GM12878 (cell line): ENCODE measurements around the gene AK8. TPM values are rescaled to one million over a fixed set of nuclear protein-coding genes. Genes with fewer than 3 reads are reported as not detected.

ENCODE experiments used
- ATAC-seq: fragments of 200-7000 bp; cut with Tn5 transposase; 3 replicates; pipeline ENCODE4 v1.9.1; 2020; ENCODE audit warnings: mild to moderate bottlenecking, moderate library complexity
- BruUV-seq: library from RNA; stranded (reverse); fragments of 400-500 nt; replicated peaks from 2 replicates; lab custom pipeline; 2021; lab: Mats Ljungman, UMichigan
- CTCF ChIA-PET: fragments of 300-600 bp; sonication (Branson Sonifier 250); formaldehyde crosslinking; extraction: SDS; loops from one replicate; lab custom pipeline; 2021; ENCODE audit warnings: inconsistent platforms; lab: Yijun Ruan, JAX
- POLR2A ChIA-PET: fragments of 350-600 bp; formaldehyde crosslinking; extraction: SDS; loops from one replicate; lab custom pipeline; 2021; ENCODE audit warnings: inconsistent platforms; lab: Charles Lee
- RAD21 ChIA-PET: fragments of 300-600 bp; sonication (Branson Sonifier 250); formaldehyde crosslinking; loops from one replicate; lab custom pipeline; 2023; ENCODE audit warnings: antibody characterized with exemption; ENCODE audit not compliant: unreplicated experiment; lab: Charles Lee
- SMC1A ChIA-PET: fragments of 300-600 bp; sonication (Branson Sonifier 250); formaldehyde crosslinking; loops from one replicate; lab custom pipeline; 2023; ENCODE audit not compliant: unreplicated experiment, uncharacterized antibody; lab: Charles Lee
- DNase-seq: peaks from one replicate; pipeline ENCODE4 v3.0.0-alpha.2; 2011; ENCODE audit warnings: low read depth, low spot score
- FAIRE-seq: peaks from 3 replicates; lab custom pipeline; 2011; peaks lifted over from hg19 to GRCh38; lab: Jason Lieb, UNC
- H2AFZ ChIP-seq: 2 replicates; pipeline ENCODE4 v1.6.0; 2011; ENCODE audit warnings: low read depth, low read length, control low read depth; ENCODE audit not compliant: control insufficient read depth
- H3K27ac ChIP-seq: 2 replicates; pipeline ENCODE4 v1.5.1; 2011; ENCODE audit warnings: control low read depth; ENCODE audit not compliant: control insufficient read depth, insufficient read depth
- H3K27me3 ChIP-seq, 2 experiments: replicated peaks in 1 of 2; 2 replicates each; pipeline versions ENCODE4 v1.6.0 to v1.6.1; 2011; ENCODE audit warnings: low read length in 1 of 2; ENCODE audit not compliant: control insufficient read depth in 2 of 2, insufficient read depth in 2 of 2
- H3K36me3 ChIP-seq, 2 experiments: 2 replicates each; pipeline ENCODE4 v1.5.1; 2011; ENCODE audit warnings: low read length in 1 of 2; ENCODE audit not compliant: control insufficient read depth in 2 of 2, insufficient read depth in 2 of 2
- H3K4me1 ChIP-seq: 2 replicates; pipeline ENCODE4 v1.6.1; 2011; ENCODE audit warnings: mild to moderate bottlenecking, low read length, moderate library complexity, mixed read lengths; ENCODE audit not compliant: control insufficient read depth, insufficient read depth
- H3K4me2 ChIP-seq: 2 replicates; pipeline ENCODE4 v1.6.0; 2011; ENCODE audit warnings: control low read depth; ENCODE audit not compliant: control insufficient read depth, insufficient read depth
- H3K4me3 ChIP-seq: fragments of 200-600 bp; sonication (generic); 2 replicates; pipeline ENCODE4 v1.5.1; 2016
- H3K79me2 ChIP-seq: 2 replicates; pipeline ENCODE4 v1.6.0; 2011; ENCODE audit warnings: low read length; ENCODE audit not compliant: control insufficient read depth, insufficient read depth
- H3K9ac ChIP-seq: 2 replicates; pipeline ENCODE4 v1.8.0; 2011; ENCODE audit warnings: low read length, control low read depth, mixed read lengths; ENCODE audit not compliant: control insufficient read depth, insufficient read depth
- H3K9me3 ChIP-seq: replicated peaks from 3 replicates; pipeline ENCODE4 v1.5.1; 2011; ENCODE audit warnings: mild to moderate bottlenecking, low read length; ENCODE audit not compliant: control insufficient read depth, insufficient read depth
- H4K20me1 ChIP-seq: 2 replicates; pipeline ENCODE4 v1.6.0; 2011; ENCODE audit not compliant: control insufficient read depth, insufficient read depth
- BCL3 ChIP-seq: IDR thresholded peaks from 2 replicates; pipeline ENCODE4 v1.6.1; 2011; ENCODE audit warnings: borderline replicate concordance, low read depth, mild to moderate bottlenecking, moderate library complexity, low read length; ENCODE audit not compliant: insufficient read depth, poor library complexity, severe bottlenecking
- EGR1 ChIP-seq, 2 experiments: IDR thresholded peaks; 1 replicate in 1 of 2; 2 replicates in 1 of 2; pipeline ENCODE4 v1.6.1; 2011 to 2012; ENCODE audit warnings: low read depth in 2 of 2, low read length in 2 of 2, borderline replicate concordance in 1 of 2, mild to moderate bottlenecking in 1 of 2, moderate library complexity in 1 of 2
- GATAD2B ChIP-seq: fragments of 450-650 bp; conservative IDR thresholded peaks from 2 replicates; pipeline ENCODE4 v1.6.1; 2017; ENCODE audit warnings: low read depth, mild to moderate bottlenecking, moderate library complexity
- PAX5 ChIP-seq: IDR thresholded peaks from 2 replicates; pipeline ENCODE4 v1.6.1; 2011; ENCODE audit warnings: low read depth, low read length, borderline replicate concordance
- ZNF622 ChIP-seq: fragments of 450-650 bp; IDR thresholded peaks from 2 replicates; pipeline ENCODE4 v1.6.1; 2017; ENCODE audit warnings: mild to moderate bottlenecking, inconsistent platforms
- WGBS: methylation state at CpG from one replicate; pipeline ENCODE4 v1.1.6; 2016; ENCODE audit warnings: low lambda C conversion rate; ENCODE audit not compliant: insufficient replicate concordance, insufficient coverage; ENCODE audit errors: missing lambda C conversion rate; 5-methylcytosine and 5-hydroxymethylcytosine counted together
- in situ Hi-C: fragments of 300-500 bp; cut with MboI; formaldehyde crosslinking; loops from 9 replicates; pipeline ENCODE4 v1.14.3; 2018; ENCODE audit warnings: mixed read lengths
- intact Hi-C: fragments of 100-400 bp; cut with micrococcal nuclease; formaldehyde crosslinking; loops from one replicate; pipeline ENCODE4 v1.14.2; 2022; ENCODE audit not compliant: unreplicated experiment
- polyA plus RNA-seq, 11 experiments: library from polyadenylated mRNA; depleted of rRNA in 4 of 11; unstranded in 6 of 11; stranded (reverse) in 5 of 11; fragments of >200 nt; fragmentation: Nextera tagmentation in 4 of 11; fragmentation: Illumina TruSeq in 1 of 11; extraction: Ambion mirVana in 4 of 11; extraction: Trizol in 1 of 11; gene quantifications; 1 replicate in 1 of 11; 2 replicates in 10 of 11; pipeline versions ENCODE4 v1.2.1 to v1.2.3, GENCODE V29; 2011 to 2016; ENCODE audit warnings: inconsistent platforms in 2 of 11, missing spikeins in 2 of 11, low read depth in 1 of 11
- total RNA-seq, 4 experiments: library from RNA; depleted of rRNA in 3 of 4; stranded (reverse); fragments of >200 nt in 3 of 4; fragmentation: Illumina TruSeq in 1 of 4; extraction: Trizol in 1 of 4; gene quantifications; 2 replicates each; pipeline versions ENCODE4 v1.2.1 to v1.2.3, GENCODE V29; 2013 to 2021

Gene AK8
- total and polyA plus RNA-seq, 10 of the 15 experiments (the other 5 are each of a cell fraction or from before 2014, with no cell fraction given), result 0.03 to 0.12 (median 0.06) TPM; not detected in 5

DNA sequence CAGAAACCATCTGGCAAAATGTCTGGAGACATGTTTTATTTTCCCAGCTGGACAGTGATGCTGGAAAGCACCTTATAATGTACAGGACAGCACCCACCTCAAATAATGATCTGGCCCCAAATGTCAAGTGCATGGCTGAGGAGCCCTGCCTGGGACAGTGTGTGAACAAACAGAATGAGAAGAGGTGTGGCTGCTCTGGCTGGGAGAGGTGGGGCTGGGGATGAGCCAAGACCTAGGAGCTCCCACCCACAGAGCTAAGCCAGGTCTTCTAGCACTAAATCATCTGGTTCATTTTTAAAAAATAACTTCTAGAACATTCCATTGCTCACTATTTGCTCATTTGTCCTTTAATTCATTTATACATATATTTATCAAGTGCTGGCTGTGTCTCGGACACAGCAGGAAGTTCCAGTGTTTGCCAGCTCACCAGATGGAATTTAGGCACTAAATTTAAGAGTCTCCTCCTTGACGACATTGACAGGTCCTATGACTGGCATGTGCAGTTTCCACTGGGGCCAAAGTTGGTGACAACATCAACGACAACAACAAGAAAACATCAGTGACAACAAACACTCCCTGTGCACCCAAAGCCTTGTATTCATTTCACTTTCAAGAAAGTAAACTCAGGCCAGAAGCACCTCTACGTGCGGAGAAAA lies 148.7 kb downstream of the AK8 start:
- H3K4me3 ChIP-seq, result no peak overlapping the region
- POLR2A ChIA-PET, result no interaction called here
- no TSS peak for BruUV-seq
- no peaks in the 10 kb centered on the region for H3K79me2 ChIP-seq
- SMC1A ChIA-PET, result interaction anchor here (1.0 kb wide), 1 partner anchor 78 kb away, joined by 3 read pairs; no protein-coding TSS in a partner anchor
- no peaks in the 10 kb centered on the region for H3K4me1 ChIP-seq
- in situ Hi-C loops, result no loop called here
- no peak for TF ChIP-seq ZNF622
- no peak for TF ChIP-seq PAX5
- TF ChIP-seq BCL3, result no peak
- TF ChIP-seq GATAD2B, result no peak
- TF ChIP-seq EGR1 (IDR thresholded peaks at IDR 0.05; ENCODE audit: borderline replicate concordance in 1 of 2, low read depth in 2 of 2, low read length in 2 of 2), result no peak
- CTCF ChIA-PET, result interaction anchor here (1.0 kb wide), 1 partner anchor 1014 kb away, joined by 3 read pairs; no protein-coding TSS in a partner anchor
- no peaks in the 10 kb centered on the region for H3K36me3 ChIP-seq
- H3K4me2 ChIP-seq, result no peak overlapping the region
- H3K27ac ChIP-seq, result no peak overlapping the region
- H3K9ac ChIP-seq, result no peak overlapping the region
- RAD21 ChIA-PET, result no interaction called here
- 39% methylated on average over 5 of the region's 5 CpGs for WGBS
- H2AFZ ChIP-seq, result no peak overlapping the region
- H3K9me3 ChIP-seq, result no peaks in the 10 kb centered on the region
- FAIRE-seq (no peak), DNase-seq (no peak), ATAC-seq (no peak)
- intact Hi-C loops, result no loop called here
- no peaks in the 10 kb centered on the region for H4K20me1 ChIP-seq
- H3K27me3 ChIP-seq, result peaks cover 0 to 4% of the 10 kb centered on the region in 2 experiments; a peak in 2 of 4 replicates
